Parathyroid adenoma (tissue), 2 donors: ENCODE data around the gene TMEM92.

ENCODE experiments used
- H2AFZ ChIP-seq: fragments of 300-600 bp; sonication (generic); one replicate; pipeline ENCODE4 v1.7.0; 2017; ENCODE audit warnings: antibody characterized with exemption, mild to moderate bottlenecking
- H3K27ac ChIP-seq: fragments of 300-600 bp; sonication (generic); one replicate; pipeline ENCODE4 v1.7.0; 2017
- H3K27me3 ChIP-seq: fragments of 300-600 bp; sonication (generic); one replicate; pipeline ENCODE4 v1.7.0; 2017; ENCODE audit warnings: low read length; ENCODE audit not compliant: control insufficient read depth, insufficient read depth
- H3K36me3 ChIP-seq: fragments of 300-600 bp; sonication (generic); one replicate; pipeline ENCODE4 v1.7.0; 2017; ENCODE audit warnings: low read length; ENCODE audit not compliant: control insufficient read depth, insufficient read depth
- H3K4me1 ChIP-seq: fragments of 300-600 bp; sonication (generic); one replicate; pipeline ENCODE4 v1.7.0; 2017; ENCODE audit warnings: control low read depth
- H3K4me2 ChIP-seq: fragments of 300-600 bp; sonication (generic); one replicate; pipeline ENCODE4 v1.7.0; 2017; ENCODE audit warnings: low read length
- H3K4me3 ChIP-seq: fragments of 300-600 bp; sonication (generic); one replicate; pipeline ENCODE4 v1.7.0; 2017; ENCODE audit warnings: low read depth, low read length
- H3K79me2 ChIP-seq: fragments of 300-600 bp; sonication (generic); one replicate; pipeline ENCODE4 v1.7.0; 2017; ENCODE audit warnings: control low read depth
- H3K9ac ChIP-seq: fragments of 300-600 bp; sonication (generic); one replicate; pipeline ENCODE4 v1.7.0; 2017; ENCODE audit warnings: mild to moderate bottlenecking
- H3K9me3 ChIP-seq: fragments of 300-600 bp; sonication (generic); one replicate; pipeline ENCODE4 v1.7.0; 2017; ENCODE audit warnings: low read length; ENCODE audit not compliant: control insufficient read depth
- TF ChIP-seq, protein P1 (sequence below): fragments of 300-600 bp; sonication (generic); IDR thresholded peaks from one replicate; pipeline ENCODE4 v1.7.0; 2017; ENCODE audit warnings: antibody characterized with exemption, mild to moderate bottlenecking
- donor health status: primary hyperparathyroidism.

TMEM92 gene

DNA sequence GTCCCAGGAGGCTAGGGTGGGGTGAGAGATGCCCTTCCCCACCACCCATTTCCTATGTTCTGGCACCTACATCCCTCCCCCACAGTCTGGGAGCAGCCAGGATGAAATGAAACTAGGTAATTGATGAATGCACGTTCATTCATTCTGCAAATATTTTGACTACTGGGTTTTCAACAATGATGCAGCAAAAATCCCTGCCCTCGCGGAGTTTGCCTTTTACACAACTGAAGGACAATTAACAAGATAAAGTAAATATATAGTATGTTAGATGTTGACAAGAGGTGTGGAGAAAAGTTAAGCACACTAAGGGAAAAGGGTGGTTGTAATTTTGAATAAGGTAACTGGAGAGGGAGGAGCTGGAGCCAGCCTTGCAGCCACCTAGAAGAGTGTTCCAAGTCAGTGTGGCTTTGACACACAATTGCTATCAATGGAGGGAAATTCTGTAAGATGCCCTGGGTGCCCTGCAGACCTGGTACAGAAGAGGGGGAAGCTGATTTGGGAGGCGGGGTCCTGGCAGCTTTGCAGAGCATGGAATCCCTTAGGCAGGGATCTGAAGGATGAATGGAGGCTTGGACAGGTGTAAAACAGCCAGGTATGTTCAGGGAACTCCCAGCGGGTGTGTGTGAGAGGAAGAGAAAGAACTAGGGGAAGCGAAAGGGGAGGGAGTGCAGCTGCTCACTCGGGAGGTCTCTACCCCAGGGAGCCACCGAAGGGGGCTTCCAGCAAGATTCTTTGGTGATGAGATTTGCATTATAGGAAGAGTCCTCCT lies 2.5 kb downstream of the TMEM92 start:
- Histone ChIP-seq H3K79me2 (no peaks in the 10 kb centered on the region), H3K36me3 (no peaks in the 10 kb centered on the region), H3K27ac (no peak overlapping the region), H3K9ac (no peak overlapping the region), H3K4me3 (no peak overlapping the region), H3K4me1 (no peaks in the 10 kb centered on the region), H3K4me2 (no peak overlapping the region), H3K27me3 (no peaks in the 10 kb centered on the region), H2AFZ (no peak overlapping the region), H3K9me3 (no peaks in the 10 kb centered on the region)
- TF ChIP-seq, protein P1, sequence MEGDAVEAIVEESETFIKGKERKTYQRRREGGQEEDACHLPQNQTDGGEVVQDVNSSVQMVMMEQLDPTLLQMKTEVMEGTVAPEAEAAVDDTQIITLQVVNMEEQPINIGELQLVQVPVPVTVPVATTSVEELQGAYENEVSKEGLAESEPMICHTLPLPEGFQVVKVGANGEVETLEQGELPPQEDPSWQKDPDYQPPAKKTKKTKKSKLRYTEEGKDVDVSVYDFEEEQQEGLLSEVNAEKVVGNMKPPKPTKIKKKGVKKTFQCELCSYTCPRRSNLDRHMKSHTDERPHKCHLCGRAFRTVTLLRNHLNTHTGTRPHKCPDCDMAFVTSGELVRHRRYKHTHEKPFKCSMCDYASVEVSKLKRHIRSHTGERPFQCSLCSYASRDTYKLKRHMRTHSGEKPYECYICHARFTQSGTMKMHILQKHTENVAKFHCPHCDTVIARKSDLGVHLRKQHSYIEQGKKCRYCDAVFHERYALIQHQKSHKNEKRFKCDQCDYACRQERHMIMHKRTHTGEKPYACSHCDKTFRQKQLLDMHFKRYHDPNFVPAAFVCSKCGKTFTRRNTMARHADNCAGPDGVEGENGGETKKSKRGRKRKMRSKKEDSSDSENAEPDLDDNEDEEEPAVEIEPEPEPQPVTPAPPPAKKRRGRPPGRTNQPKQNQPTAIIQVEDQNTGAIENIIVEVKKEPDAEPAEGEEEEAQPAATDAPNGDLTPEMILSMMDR, result no peak

GRCh38 chr17:50277357-50277754 lies 3.1 kb downstream of the TMEM92 start:
- H3K27me3 ChIP-seq, result no peaks in the 10 kb centered on the region
- H3K36me3 ChIP-seq, result no peaks in the 10 kb centered on the region
- no peaks in the 10 kb centered on the region for H3K79me2 ChIP-seq
- TF ChIP-seq, protein P1, result no peak
- no peak overlapping the region for H3K4me2 ChIP-seq
- H3K4me1 ChIP-seq, result no peaks in the 10 kb centered on the region
- H3K9me3 ChIP-seq, result no peaks in the 10 kb centered on the region
- no peak overlapping the region for H3K9ac ChIP-seq
- H3K4me3 ChIP-seq, result no peak overlapping the region
- H2AFZ ChIP-seq, result no peak overlapping the region
- no peak overlapping the region for H3K27ac ChIP-seq

- H3K9ac ChIP-seq, result no peak overlapping the region
- H3K27me3 ChIP-seq, result no peaks in the 10 kb centered on the region
- H3K79me2 ChIP-seq, result no peaks in the 10 kb centered on the region
- no peaks in the 10 kb centered on the region for H3K4me1 ChIP-seq
- no peak overlapping the region for H3K27ac ChIP-seq
- no peak overlapping the region for H2AFZ ChIP-seq
- H3K36me3 ChIP-seq, result no peaks in the 10 kb centered on the region
- TF ChIP-seq, protein P1, result no peak
- H3K9me3 ChIP-seq, result no peaks in the 10 kb centered on the region
- no peak overlapping the region for H3K4me3 ChIP-seq
- no peak overlapping the region for H3K4me2 ChIP-seq
Measured at GRCh38 chr17:50278526-50279180, 4.4 kb downstream of the TMEM92 start.

DNA sequence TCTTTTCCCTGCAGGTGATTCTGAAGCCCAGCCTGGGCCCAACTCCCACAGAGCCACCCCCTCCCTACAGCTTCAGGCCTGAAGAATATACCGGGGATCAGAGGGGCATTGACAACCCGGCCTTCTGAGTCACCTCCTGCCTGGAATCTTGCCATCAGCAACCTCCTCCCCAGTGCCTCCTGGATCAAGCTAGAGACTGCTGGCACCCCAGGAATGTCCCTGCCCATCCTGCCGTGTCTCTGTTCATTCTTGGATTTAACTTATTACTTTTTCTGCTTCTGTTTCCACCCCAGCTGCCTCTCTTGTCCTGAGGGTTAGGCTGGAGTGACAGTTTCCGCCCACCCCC lies 4.9 kb downstream of the TMEM92 start:
- no peak overlapping the region for H3K27ac ChIP-seq
- H3K27me3 ChIP-seq, result no peaks in the 10 kb centered on the region
- H3K4me2 ChIP-seq, result no peak overlapping the region
- H3K4me1 ChIP-seq, result no peaks in the 10 kb centered on the region
- H3K9ac ChIP-seq, result no peak overlapping the region
- no peaks in the 10 kb centered on the region for H3K79me2 ChIP-seq
- no peak overlapping the region for H3K4me3 ChIP-seq
- H3K9me3 ChIP-seq, result no peaks in the 10 kb centered on the region
- H2AFZ ChIP-seq, result no peak overlapping the region
- TF ChIP-seq, protein P1, result no peak
- H3K36me3 ChIP-seq, result no peaks in the 10 kb centered on the region
